ENCODE data around the gene COMMD9. TPM values are rescaled to one million over a fixed set of nuclear protein-coding genes. Genes with fewer than 3 reads are reported as not detected.

COMMD9 gene
- total and polyA plus RNA-seq, 3 donors from 2014 or later = 42.7 to 73.9 (median 58.2) TPM

- 94 to 95% methylated on average over 1 of the region's 1 CpG for WGBS, 2 donors
- intact Hi-C loops (cut with DNase I; ENCODE audit: low total_unique reads) = no loop called here
Observed at GRCh38 chr11:36254713-36255112, 34.5 kb downstream of the COMMD9 start.

GRCh38 chr11:36253238-36253637 lies 36.0 kb downstream of the COMMD9 start:
- TF ChIP-seq POLR2A (IDR thresholded peaks at IDR 0.05) (no peak), CTCF (IDR thresholded peaks at IDR 0.05) (no peak)
- no peak overlapping the region for H3K27ac ChIP-seq
- no peaks in the 10 kb centered on the region for H3K27me3 ChIP-seq
- intact Hi-C loops (cut with DNase I; ENCODE audit: low total_unique reads) = no loop called here
- WGBS, 2 donors = 35 to 59% methylated on average over 5 of the region's 5 CpGs
- no peaks in the 10 kb centered on the region for H3K4me1 ChIP-seq
- no peaks in the 10 kb centered on the region for H3K9me3 ChIP-seq
- no peaks in the 10 kb centered on the region for H3K36me3 ChIP-seq (ENCODE audit: low read depth, missing control alignments)
- DNase-seq = no peak
- H3K4me3 ChIP-seq = no peak overlapping the region

More at GRCh38 chr11:36254713-36255112, 34.5 kb downstream of the COMMD9 start:
- Histone ChIP-seq H3K36me3 (ENCODE audit: low read depth, missing control alignments) (no peaks in the 10 kb centered on the region), H3K27me3 (no peaks in the 10 kb centered on the region), H3K4me3 (no peak overlapping the region), H3K9me3 (no peaks in the 10 kb centered on the region), H3K27ac (no peak overlapping the region), H3K4me1 (no peaks in the 10 kb centered on the region)
- DNase-seq = no peak
- TF ChIP-seq POLR2A (IDR thresholded peaks at IDR 0.05) = no peak
- no peak for TF ChIP-seq CTCF (IDR thresholded peaks at IDR 0.05)

GRCh38 chr11:36251823-36252222 lies 37.4 kb downstream of the COMMD9 start:
- Histone ChIP-seq H3K9me3 (no peaks in the 10 kb centered on the region), H3K27me3 (no peaks in the 10 kb centered on the region), H3K4me3 (no peak overlapping the region), H3K27ac (no peak overlapping the region), H3K36me3 (ENCODE audit: low read depth, missing control alignments) (no peaks in the 10 kb centered on the region), H3K4me1 (no peaks in the 10 kb centered on the region)
- intact Hi-C loops (cut with DNase I; ENCODE audit: low total_unique reads) = no loop called here
- no peak for TF ChIP-seq POLR2A (IDR thresholded peaks at IDR 0.05)
- no peak for TF ChIP-seq CTCF (IDR thresholded peaks at IDR 0.05)
- 86 to 100% methylated on average over 2 of the region's 2 CpGs for WGBS, 2 donors
- DNase-seq = no peak

GRCh38 chr11:36249246-36249645 lies 40.0 kb downstream of the COMMD9 start:
- Histone ChIP-seq H3K9me3 (no peaks in the 10 kb centered on the region), H3K4me3 (no peak overlapping the region), H3K27me3 (no peaks in the 10 kb centered on the region), H3K36me3 (ENCODE audit: low read depth, missing control alignments) (no peaks in the 10 kb centered on the region), H3K27ac (peak overlapping the region in 1 of 2 donors; percentile 65), H3K4me1 (no peaks in the 10 kb centered on the region)
- TF ChIP-seq CTCF (IDR thresholded peaks at IDR 0.05) = no peak
- TF ChIP-seq POLR2A (IDR thresholded peaks at IDR 0.05) = no peak
- intact Hi-C loops (cut with DNase I; ENCODE audit: low total_unique reads) = no loop called here
- DNase-seq = peak; percentile 16
- WGBS, 2 donors = 76% methylated on average over 2 of the region's 2 CpGs

DNA sequence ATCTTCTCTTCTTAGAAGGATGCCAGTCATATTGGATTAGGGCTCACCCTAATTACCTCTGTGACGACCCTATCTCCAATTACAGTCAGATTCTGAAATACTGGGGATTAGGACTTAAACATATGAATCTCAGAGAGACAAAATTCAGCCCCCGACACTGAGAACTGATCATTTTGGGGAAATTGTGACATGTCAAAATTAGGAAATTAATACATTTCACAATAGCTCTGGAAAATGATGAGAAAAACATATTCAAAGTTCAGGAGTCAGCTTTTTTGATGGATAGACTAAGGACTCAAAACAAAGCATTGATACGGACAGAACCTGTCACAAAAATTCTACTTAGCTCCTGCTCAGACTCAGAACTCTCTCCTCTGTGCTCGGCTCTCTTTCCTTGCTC lies 40.8 kb downstream of the COMMD9 start:
- H3K4me1 ChIP-seq = no peaks in the 10 kb centered on the region
- peak overlapping the region in 1 of 2 donors; percentile 65 for H3K27ac ChIP-seq
- H3K27me3 ChIP-seq = no peaks in the 10 kb centered on the region
- no peak overlapping the region for H3K4me3 ChIP-seq
- intact Hi-C loops (cut with DNase I; ENCODE audit: low total_unique reads) = no loop called here
- DNase-seq = no peak
- WGBS, 2 donors = 73 to 88% methylated on average over 4 of the region's 4 CpGs
- H3K9me3 ChIP-seq = no peaks in the 10 kb centered on the region
- H3K36me3 ChIP-seq (ENCODE audit: low read depth, missing control alignments) = no peaks in the 10 kb centered on the region
- no peak for TF ChIP-seq POLR2A (IDR thresholded peaks at IDR 0.05)
- TF ChIP-seq CTCF (IDR thresholded peaks at IDR 0.05) = no peak

All from testis (tissue), 3 donors.